Endodermal cell (in vitro differentiated cells): ENCODE results near the gene PHYKPL. TPM values are rescaled to one million over a fixed set of nuclear protein-coding genes. Genes with fewer than 3 reads are reported as not detected.
"Not testable (repeated sequence)": the region's sequence is repeated elsewhere in the genome, so short reads cannot be mapped to it uniquely, and the experiment has no call there.

Experiments used
- DNase-seq: peaks from one replicate; pipeline ENCODE4 v3.0.0-alpha.2; 2017
- H3K27ac ChIP-seq: 2 replicates; pipeline ENCODE4 v1.5.1; 2013; ENCODE audit warnings: mild to moderate bottlenecking, low read depth, low read length, moderate library complexity
- H3K27me3 ChIP-seq: 2 replicates; pipeline ENCODE4 v1.6.1; 2013; ENCODE audit warnings: mild to moderate bottlenecking, low read length, moderate library complexity; ENCODE audit not compliant: insufficient read depth, control insufficient read depth, poor library complexity, severe bottlenecking
- H3K36me3 ChIP-seq: 2 replicates; pipeline ENCODE4 v1.7.0; 2013; ENCODE audit warnings: mild to moderate bottlenecking, low read length, moderate library complexity; ENCODE audit not compliant: control insufficient read depth, insufficient read depth
- H3K4me1 ChIP-seq: one replicate; pipeline ENCODE4 v1.7.0; 2013; ENCODE audit warnings: low read length; ENCODE audit not compliant: control insufficient read depth, insufficient read depth
- H3K4me3 ChIP-seq: 2 replicates; pipeline ENCODE4 v1.5.1; 2013; ENCODE audit warnings: mild to moderate bottlenecking, low read length, moderate library complexity
- H3K9ac ChIP-seq: 2 replicates; pipeline ENCODE4 v1.6.1; 2013; ENCODE audit warnings: mild to moderate bottlenecking, low read length, moderate library complexity; ENCODE audit not compliant: poor library complexity, severe bottlenecking; ENCODE audit errors: extremely low read depth
- H3K9me3 ChIP-seq: 2 replicates; pipeline ENCODE4 v1.6.1; 2013; ENCODE audit warnings: mild to moderate bottlenecking, low read length, moderate library complexity; ENCODE audit not compliant: control insufficient read depth
- H3K27ac Mint-ChIP-seq: 2 replicates; pipeline ENCODE4 v1.8.0; 2020; ENCODE audit warnings: mixed read lengths
- H3K27me3 Mint-ChIP-seq: 2 replicates; pipeline ENCODE4 v1.8.0; 2021; ENCODE audit warnings: mild to moderate bottlenecking, mixed read lengths; ENCODE audit not compliant: insufficient read depth
- H3K36me3 Mint-ChIP-seq: 2 replicates; pipeline ENCODE4 v1.8.0; 2020; ENCODE audit warnings: low read depth, mixed read lengths
- H3K4me1 Mint-ChIP-seq: 2 replicates; pipeline ENCODE4 v1.8.0; 2020; ENCODE audit warnings: mixed read lengths
- H3K4me3 Mint-ChIP-seq: 2 replicates; pipeline ENCODE4 v1.8.0; 2020; ENCODE audit warnings: mild to moderate bottlenecking, moderate library complexity, mixed read lengths
- H3K9me3 Mint-ChIP-seq: 2 replicates; pipeline ENCODE4 v1.8.0; 2020; ENCODE audit warnings: mild to moderate bottlenecking, mixed read lengths
- CTCF ChIP-seq: fragments of 200-600 bp; sonication (generic); conservative IDR thresholded peaks from 2 replicates; pipeline ENCODE4 v1.5.0; 2021; ENCODE audit warnings: antibody characterized with exemption, mild to moderate bottlenecking
- WGBS, 2 experiments: methylation state at CpG; one replicate each; pipeline versions ENCODE4 v1.1.5 to v1.1.7; 2013; ENCODE audit warnings: missing lambda C conversion rate in 2 of 2, mixed read lengths in 1 of 2; ENCODE audit not compliant: insufficient coverage in 1 of 2, insufficient read length in 1 of 2; 5-methylcytosine and 5-hydroxymethylcytosine counted together
- total RNA-seq, 2 donors: library from RNA; stranded (reverse); fragmentation: NEBNext Ultra II Directional in 1 of 2; extraction: Animal tissue kit (Norgen Biotek cat#: 25700) in 1 of 2; gene quantifications; 2 replicates in 1 of 2; 3 replicates in 1 of 2; pipeline ENCODE4 v1.2.1, GENCODE V29; 2021

PHYKPL gene
- total RNA-seq, 2 donors from 2014 or later: 59.9 to 82.5 TPM

GRCh38 chr5:178240766-178241165 lies 8.2 kb upstream of the PHYKPL start:
- Mint-ChIP-seq H3K27ac (no peak overlapping the region), H3K4me3 (no peak overlapping the region), H3K4me1 (no peaks in the 10 kb centered on the region), H3K9me3 (no peaks in the 10 kb centered on the region), H3K36me3 (peaks cover 3% of the 10 kb centered on the region), H3K27me3 (peaks cover 2% of the 10 kb centered on the region)
- Histone ChIP-seq H3K9me3 (no peaks in the 10 kb centered on the region), H3K27ac (no peak overlapping the region), H3K27me3 (no peaks in the 10 kb centered on the region), H3K4me1 (no peaks in the 10 kb centered on the region), H3K4me3 (no peak overlapping the region), H3K9ac (no peak overlapping the region), H3K36me3 (no peaks in the 10 kb centered on the region)
- TF ChIP-seq CTCF: no peak
- DNase-seq: no peak
- 92 to 93% methylated on average over 2 to 9 of the region's 9 CpGs for WGBS, 2 experiments

GRCh38 chr5:178240341-178240741 lies 7.7 kb upstream of the PHYKPL start:
- no peak overlapping the region for H3K9ac ChIP-seq
- WGBS, 2 experiments: 93 to 95% methylated on average over 13 to 19 of the region's 19 CpGs
- H3K4me1 Mint-ChIP-seq: no peaks in the 10 kb centered on the region
- no peaks in the 10 kb centered on the region for H3K27me3 ChIP-seq
- no peaks in the 10 kb centered on the region for H3K36me3 ChIP-seq
- H3K4me1 ChIP-seq: no peaks in the 10 kb centered on the region
- no peak overlapping the region for H3K27ac Mint-ChIP-seq
- no peaks in the 10 kb centered on the region for H3K9me3 ChIP-seq
- H3K9me3 Mint-ChIP-seq: no peaks in the 10 kb centered on the region
- H3K4me3 ChIP-seq: no peak overlapping the region
- no peak overlapping the region for H3K27ac ChIP-seq
- peaks cover 2% of the 10 kb centered on the region for H3K27me3 Mint-ChIP-seq
- DNase-seq: no peak
- H3K36me3 Mint-ChIP-seq: peaks cover 3% of the 10 kb centered on the region
- H3K4me3 Mint-ChIP-seq: no peak overlapping the region
- TF ChIP-seq CTCF: no peak

GRCh38 chr5:178239626-178240301 lies 7.2 kb upstream of the PHYKPL start:
- H3K4me1 ChIP-seq, H3K9me3 Mint-ChIP-seq, H3K4me3 Mint-ChIP-seq, H3K27ac Mint-ChIP-seq, H3K4me3 ChIP-seq, H3K4me1 Mint-ChIP-seq, H3K27ac ChIP-seq, H3K27me3 Mint-ChIP-seq, H3K9ac ChIP-seq, H3K36me3 Mint-ChIP-seq, H3K9me3 ChIP-seq, H3K27me3 ChIP-seq, H3K36me3 ChIP-seq: not testable (repeated sequence)
- peak; percentile 47 for DNase-seq
- 82 to 86% methylated on average over 8 to 13 of the region's 16 CpGs for WGBS, 2 experiments
